ENCODE results near the gene FAM114A1.

FAM114A1 gene

DNA sequence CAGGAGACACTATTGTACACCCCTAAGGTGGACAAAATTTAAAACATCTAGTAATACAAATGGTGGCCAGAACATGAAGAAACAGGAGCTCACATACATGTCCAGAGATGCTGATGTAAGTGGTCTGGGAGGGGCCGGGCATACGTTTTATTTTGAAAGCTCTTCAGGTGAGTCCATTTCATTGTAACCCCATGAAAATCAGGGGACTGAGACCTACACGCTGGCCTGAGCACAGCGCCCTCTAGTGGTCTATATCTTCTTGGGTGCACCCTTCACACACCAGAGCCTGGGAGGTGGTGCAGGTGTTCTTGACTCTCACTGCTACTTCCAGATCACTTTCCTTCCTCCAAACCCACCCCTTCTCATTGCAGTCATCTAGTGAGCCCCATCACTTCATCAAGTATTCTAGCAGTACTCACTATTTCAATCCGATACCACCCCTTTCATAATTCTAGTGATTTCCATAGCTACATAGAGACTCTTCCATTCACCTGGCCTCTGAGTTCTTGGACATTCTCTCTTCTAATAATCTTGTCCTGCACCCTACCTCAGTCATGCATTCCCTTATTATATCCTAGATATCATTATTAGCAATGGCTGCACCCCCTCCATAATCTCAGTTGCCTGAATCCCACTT lies 6.7 kb upstream of the FAM114A1 start:
- DNase-seq, result peak in 1 of 2 experiments; percentile 75

DNA sequence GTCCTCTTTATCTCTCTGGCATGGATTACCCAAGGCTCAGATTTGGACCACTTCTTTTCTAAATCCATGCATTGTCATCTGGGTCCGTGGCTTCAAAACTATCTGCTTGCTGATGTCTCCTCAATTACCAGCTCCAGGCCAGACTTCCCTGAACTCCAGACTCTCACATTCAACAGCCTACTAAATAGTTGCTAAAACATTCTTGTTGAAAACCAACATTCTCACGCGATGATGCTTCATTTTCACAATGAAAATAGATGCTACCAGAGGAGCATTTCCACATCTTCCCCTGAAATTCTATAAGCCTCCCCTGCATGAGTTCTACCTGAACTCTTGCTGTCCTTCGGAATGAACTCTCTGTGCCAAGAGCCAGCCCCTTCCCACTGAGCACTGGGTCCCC lies 5.8 kb upstream of the FAM114A1 start:
- DNase-seq, result no peak

DNA sequence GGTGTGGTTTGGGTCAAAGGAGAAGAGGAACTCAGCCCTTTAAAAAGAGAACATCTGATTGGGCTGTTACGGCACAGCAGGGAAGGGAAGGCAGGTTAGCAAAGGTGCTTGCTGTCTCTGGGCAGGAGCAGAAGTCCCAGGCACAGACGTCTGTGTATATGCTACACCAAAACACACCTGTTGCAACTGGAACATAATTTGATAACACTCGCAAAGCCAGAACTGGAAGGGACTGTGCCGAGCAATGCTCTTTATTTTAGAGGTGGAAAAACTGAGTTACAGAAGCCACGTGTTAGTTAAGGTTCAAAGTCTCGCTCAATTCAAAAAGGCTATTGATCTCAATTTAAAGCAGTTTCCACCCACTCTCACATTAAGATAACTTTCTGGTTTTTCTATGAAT lies 2.2 kb upstream of the FAM114A1 start:
- no peak for DNase-seq

DNA sequence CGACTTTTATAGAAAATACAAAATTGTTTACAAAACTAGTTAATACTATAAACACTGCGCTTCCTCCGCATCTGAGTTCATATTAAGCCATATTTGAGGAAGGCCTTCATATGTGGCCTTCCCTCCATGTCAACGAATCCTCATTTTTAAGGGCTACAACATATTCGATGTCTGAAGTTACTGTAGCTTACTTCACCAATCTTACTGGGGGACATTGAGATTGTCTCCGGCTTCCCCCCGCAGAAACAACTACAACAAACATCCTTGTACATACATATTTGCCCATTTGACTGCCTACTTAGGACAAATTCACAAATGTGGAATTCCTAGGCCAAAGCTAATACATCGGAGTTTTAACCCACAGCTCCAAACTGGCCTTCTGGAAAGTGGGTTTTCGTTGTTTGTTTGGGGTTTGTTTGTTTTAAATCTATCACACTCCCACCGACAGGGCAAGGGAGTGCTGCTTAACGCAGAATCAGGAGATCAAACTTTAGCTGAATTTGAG lies 581 bp upstream of the FAM114A1 start:
- no peak for DNase-seq

DNA sequence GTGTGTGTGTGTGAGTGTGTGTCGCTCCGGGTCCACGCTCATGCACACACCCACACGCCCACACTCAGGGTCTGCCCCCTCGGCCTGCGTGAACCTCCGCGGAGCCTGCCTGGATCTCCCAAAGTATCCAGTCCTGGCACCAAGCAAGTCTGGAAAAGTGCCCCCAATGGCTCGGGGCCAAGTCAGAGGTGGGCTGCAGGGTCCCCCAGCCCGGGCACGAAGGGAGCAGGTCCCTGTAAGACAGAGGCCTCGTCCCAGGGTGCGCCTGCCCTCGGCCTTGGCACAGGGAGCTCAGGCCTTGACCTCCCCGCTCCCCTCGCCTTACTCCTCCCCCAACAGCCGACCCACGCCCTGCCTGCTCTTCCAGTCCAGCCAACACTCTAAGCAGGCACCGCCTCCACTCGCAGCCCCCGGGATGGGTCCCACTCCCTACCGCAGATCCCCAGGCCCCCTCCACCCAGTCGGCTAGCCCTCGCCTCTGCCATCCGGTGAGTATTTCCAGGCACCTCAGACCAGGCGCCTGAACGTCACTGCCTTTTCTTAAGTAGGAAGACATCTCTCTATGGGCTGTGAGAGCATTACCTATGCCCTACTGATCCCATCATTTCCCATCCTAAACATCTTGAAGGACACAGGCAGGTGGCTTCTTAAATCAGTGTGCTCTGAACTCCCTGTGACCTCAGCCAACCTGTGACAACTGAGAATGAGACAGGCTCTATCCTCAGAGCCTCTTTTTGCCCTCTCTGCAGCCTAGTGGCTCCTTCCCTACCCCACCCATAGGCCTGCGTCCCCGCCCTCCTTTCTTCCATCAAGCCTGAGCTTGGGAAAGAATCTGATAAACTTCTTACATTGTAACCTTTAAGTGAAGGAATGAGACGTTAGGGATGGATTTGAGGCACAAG lies 704 bp downstream of the FAM114A1 start:
- DNase-seq, result no peak

DNA sequence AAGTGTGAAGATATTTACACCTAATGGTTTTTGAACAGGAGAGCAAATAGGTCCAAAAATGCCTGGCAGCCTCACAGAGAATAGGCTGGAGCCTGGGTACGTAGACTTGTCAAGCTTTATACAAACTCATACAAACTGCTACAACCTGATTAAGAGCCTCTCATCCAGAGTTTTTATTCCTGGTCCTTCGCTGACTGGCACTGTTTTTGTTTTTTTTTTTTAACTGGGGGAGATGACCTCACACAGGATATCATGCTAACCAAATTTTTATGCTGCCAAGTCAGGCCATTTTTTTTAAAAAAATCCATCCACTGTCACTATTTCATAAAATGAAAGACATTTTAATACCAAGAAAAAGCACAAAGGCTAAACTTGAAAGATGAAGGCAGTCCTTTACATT lies 1.9 kb downstream of the FAM114A1 start:
- no peak for DNase-seq

DNA sequence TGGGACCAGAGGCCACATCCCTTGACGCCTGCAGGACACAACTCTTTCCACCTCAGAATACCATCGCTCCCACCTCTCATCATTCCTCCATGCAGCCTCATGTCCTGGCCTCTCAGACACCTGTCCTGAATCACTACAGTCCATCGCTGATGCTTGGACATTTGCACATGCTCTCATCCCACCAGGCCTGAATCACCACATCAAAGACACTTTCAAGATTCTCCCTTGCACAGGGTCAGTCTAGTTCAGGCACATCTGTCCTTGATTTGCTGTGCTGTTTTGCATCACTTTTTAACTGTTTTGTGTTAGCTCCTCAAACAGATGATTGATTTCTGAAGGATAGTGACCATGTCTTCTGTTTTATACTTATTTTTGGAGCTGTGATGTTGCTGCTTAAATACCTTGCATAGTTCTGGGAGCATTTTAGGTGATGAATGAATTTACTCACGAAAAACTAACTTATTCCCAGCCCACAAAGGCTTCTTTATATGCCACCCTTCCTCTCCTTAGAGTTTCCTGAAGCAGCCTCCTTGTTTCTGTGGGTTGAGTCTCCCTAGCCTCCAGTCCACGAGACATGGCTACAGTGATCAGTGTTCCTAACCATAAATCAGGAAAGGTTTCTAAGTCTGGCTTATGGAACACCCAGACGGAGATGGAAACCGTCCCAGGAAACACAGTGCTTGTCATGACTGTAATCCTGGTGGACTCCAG lies 2.6 kb downstream of the FAM114A1 start:
- no peak for DNase-seq

DNA sequence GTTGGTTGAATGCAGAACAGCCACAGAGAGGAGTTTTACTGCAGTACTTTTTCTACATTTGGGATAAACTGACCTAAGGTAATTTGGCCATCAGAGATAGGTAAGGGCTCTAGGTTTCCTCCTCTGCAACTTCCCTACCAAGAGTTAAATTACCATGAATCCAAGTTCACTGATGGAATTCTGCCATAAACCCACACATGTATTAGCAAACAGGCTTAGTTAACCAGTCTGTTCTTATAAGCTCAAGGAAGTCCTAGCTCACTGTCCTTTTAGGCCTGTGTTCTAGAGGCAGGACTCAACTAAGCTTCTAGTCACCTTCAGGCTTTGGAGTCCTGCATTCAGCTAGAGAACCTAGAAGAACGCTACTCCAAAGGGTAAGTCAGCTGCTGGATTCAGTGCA lies 4.0 kb downstream of the FAM114A1 start:
- no peak for DNase-seq

DNA sequence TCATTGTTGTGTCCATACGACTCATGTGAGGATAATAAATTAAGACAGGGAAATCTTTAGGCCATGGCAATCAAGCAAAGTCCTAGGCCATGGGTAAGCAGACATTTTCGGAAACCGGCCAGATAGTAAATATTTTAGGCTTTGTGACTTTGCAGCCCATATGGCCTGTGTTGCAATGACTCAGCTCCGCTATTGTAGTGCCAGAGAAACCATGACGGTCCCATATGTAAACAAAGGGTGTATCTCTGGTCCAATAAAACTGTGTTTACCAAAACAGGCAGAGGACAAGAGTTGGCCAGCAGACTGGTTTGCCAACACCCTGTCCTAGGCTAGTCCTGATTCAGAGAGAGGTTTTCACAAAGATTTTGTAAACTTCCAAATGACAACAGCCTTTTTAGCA lies 5.0 kb downstream of the FAM114A1 start:
- no peak for DNase-seq

DNA sequence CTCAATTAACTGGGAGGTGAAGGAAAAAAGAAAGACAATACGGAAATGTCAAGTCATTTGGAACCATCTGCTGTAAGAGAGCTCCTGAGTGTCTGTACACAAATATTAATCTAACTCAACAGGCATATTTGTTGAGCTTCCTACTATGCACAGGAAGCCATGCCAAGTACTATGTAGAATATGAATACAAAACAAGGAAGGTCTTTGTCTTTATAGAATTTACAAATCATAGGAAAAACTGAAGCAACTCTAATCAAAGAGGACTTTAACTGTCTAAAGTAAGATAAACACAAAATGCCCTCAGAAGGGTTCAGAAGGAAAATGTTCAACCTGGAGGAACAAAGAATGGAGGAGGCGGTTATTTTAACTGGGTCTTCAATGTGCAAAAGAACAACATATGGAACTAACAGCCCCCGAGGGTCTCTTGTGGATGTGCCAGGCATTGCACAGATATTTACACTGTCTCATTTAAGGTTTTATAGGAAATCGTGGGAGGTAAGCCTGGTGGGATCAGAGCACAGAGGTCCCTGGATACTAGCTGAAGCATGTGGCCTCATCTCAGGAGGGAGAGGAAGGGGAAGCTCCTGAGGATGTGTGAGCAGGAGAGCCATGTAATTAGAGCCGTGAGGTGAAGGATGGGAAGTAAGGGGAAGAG lies 5.8 kb downstream of the FAM114A1 start:
- DNase-seq, result no peak

DNA sequence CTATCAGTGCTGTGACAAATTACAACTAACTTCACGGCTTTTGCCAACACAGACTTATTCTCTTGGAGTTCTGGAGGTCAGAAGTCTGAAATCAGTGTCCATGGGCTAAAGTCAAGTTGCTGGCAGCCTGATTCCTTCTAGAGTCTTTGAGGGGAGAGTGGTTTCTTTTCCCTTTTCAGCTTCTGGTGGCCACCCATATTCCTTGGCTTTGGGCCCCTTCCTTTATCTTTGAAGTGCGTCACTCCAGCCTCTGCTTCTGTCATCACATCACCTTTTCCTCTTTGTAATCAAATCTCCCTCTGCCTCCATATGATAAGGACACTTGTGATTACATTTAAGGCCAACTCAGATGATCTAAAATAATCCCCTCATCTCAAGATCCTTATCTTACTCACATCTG lies 9.0 kb downstream of the FAM114A1 start:
- no peak for DNase-seq

DNA sequence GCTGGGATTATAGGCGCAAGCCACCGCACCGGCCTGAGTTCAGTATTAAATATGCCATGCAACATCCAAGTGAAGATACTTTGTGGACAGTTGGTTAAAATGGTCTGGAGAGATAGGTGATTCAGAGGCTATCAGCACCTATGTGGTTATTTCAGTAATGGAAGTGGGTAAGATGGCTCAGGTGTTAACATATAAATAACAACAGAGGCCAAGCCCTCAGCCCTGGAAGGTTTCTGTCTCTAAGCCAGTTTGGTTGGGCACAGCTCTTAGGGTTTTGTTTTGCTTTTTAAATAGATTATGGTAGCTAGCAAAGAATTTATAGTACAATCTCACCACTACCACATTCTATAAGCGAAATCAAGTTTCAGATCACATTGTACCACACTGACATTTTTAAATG lies 16.6 kb downstream of the FAM114A1 start:
- no peak for DNase-seq

DNA sequence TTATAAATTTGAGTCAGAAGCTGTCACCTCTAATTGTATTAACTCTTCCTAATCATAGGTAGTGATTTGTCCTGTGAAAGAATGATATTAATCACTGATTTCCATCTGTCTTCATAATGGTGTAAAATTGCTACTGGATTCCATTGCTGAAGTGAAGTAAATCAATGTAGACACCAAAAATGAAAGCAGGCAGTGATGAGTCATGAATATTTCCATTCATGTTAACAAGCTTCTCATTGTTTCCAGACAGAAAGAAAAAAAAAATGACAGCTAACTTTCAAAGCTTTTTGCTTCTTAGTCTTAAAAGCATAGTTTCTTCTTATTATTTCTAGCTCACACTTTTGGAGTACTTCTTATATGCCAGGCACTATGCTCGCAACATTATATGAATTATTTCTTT lies 21.5 kb downstream of the FAM114A1 start:
- no peak for DNase-seq

DNA sequence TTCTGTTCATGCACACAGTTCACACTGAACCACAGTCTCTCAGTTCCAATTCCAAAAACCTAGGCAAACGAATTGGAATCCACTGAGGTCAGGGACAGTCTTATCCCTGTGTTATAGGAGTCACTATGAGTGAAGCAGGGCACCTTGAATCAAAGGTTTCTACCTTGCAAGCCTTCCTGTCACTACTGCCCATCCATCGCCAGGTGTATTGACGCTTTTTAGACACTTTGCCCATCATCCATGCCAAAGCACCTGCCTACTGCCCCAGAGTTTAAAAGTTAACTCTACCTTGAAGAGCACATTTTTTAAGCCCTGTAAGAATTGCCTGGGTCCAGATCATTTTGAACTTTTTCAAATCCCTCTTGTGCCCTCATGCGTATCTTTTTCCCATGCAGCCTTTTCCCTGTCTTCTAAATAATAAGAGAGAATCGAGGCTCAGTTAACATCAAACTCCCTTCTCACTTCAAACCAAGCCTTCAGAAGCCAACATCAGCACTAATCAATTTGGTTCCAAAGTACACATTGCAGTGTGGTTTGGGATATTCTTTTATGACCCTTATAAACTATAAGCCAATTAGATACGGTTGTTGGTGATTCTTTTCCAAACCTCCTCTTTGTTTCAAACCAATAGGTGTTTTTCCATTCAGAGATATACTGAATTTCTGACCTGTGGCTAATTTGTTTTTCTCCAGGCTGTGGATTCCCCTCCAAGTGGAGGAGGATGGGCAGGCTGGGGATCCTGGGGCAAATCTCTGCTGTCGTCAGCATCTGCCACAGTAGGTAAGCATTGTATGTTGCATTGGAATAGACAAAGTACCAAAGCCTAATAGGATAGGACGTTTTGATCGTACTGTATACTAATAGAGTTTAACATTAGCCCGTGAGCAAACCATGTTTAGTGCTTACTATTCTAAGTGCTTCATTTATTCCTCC lies 23.7 kb downstream of the FAM114A1 start:
- DNase-seq, result no peak

DNA sequence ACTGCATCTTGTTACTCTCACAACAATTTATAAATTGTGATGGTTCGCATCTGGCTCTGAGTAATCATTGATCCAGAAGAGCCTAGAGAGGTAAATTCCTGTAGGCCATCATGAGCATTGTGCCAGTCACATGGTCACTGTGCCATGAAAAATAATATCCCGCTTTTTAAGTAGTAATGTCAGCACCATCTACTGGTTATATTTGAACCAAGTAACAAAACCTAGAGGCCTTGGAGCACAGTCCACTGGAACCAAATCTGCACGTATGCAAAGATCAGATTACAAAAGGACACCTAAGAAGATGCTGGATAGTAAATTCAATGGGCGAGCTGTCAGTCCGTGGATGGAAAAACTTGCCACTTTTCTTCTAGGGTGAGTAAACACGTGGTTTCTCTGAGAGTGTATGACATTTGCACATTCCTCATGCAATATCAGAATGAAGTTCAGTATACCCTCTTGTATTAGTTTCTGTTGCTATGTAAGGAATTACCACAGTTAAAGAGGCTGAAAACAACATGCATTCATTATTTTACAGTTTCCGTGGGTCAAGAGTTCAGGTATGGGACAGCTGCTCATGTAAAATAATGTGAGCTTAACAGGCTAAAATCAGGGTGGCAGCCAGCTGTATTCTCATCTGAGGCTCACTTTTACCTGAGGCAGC lies 26.8 kb downstream of the FAM114A1 start:
- DNase-seq, result peak in 1 of 2 experiments; percentile 4

DNA sequence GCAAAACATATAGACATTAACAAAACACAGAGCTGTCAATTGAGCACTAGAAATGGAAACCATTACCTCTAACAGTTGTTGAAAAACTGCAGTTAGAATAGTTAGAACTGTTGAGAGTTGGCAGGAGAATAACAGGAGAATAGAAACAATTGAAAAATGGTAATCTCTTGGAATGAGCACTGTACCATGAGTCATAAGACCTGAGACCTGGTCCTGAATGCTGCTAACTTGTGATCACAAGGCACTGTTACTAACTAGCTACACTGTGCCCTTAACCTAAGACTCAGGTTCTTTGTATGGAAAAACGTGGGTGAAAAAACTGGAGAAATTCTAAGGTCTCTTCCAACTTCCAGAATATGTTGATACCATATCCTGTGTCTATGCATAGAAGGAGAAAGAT lies 29.3 kb downstream of the FAM114A1 start:
- DNase-seq, result no peak

DNA sequence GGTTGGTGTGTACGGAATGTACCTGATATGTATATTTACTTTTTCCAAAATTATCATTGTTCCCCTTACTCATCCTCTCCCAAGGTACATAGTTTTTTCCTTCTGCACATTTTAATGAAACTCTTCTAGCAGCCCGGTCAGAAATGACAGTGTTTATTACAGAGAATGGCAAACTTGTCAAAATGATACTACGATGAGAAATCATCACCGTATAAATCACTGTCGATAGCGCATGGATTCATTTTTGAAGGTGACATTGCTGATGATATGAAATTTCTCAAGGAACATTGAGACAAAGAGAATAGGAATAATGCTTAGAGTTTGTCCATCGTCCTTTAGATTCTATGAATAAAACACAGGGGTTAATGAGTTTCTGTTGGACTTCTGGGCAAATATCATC lies 30.6 kb downstream of the FAM114A1 start:
- no peak for DNase-seq

DNA sequence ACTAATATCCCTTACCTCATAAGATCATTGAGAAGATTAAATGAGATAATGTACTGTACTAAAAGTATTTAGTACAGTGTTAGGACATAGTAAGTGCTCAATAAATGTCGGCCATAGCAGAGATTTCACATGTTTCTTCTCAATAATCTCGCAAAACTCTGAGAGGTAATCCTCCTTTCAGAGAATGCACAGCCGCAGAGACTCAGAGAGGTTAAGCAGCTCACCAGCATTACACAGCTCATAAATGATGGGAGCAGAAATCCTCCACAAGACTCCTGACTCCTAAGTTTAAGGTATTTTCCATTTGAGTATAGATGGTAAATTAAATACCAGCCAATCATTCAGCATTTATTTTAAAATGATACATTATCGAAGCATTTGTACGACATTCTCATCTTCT lies 34.6 kb downstream of the FAM114A1 start:
- no peak for DNase-seq

DNA sequence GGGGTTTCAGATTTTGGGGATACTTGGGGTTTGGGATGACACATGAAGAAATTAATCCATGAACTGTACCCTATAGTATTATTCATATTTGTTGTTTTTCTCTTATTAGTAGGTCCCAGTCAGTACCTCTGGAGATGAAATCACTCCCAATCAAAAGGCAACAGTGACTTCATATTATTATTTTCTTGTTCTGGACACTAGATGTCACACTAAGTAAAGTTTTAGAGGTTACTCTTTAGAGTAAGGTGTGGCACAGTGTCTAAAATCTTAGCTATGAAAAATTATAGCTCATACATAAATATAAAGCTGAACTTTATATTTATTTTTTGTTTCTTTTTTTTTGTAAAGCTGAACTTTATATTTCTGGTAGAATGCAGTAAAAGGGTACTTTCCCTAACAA lies 35.1 kb downstream of the FAM114A1 start:
- DNase-seq, result peak; percentile 9 to 47

DNA sequence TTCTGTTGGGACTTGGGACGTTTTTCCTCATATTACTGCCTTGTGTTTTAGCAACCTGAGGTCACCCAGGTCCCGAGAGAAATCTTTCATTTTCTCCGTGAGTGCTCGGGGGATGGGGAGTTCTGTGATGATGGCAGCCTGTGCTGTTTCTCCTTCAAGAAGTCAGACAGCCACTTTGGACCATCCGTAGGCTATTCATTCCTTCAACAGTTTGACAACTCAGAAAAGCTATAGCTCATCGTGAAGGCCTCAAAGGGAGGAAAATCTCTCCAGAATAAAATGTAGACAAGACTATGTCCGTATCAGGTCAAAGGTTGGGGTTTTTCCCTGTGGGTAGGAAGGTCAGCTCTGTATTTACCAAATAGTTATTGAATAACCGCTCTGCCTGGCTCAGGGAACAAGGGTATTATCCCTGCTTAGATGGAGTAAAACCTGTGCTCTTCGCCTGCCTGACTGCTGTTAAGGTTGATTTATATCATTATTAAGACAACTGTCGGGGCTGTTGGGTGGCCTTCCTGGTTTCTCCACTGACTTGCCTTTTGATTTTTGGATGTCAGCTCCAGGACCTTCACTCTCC lies 36.6 kb downstream of the FAM114A1 start:
- DNase-seq, result no peak

DNA sequence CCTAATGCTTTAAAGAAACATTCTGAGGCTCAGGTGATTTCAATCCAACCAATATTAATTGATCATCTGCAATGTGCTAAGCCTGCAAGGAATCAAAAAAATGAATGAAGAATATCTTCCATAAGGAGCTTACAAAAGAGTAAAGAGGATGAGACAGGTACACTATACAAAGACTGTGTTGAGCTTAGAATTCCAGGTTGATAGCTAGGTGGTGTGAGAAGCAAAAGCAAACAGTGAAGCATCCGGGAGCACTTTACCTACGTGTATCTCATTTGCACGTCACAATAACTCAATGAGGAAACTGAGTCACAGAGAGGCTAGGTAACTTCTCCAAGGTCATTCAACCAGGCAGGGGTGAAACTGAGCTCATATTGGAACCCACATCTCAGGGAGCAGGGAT lies 37.1 kb downstream of the FAM114A1 start:
- DNase-seq, result no peak
